Astrocyte (in vitro differentiated cells and primary cell): ENCODE measurements around the gene ZNF761.

Experiments used
- EZH2 ChIP-seq: IDR thresholded peaks from 2 replicates; pipeline ENCODE4 v1.6.1; 2012; ENCODE audit warnings: mild to moderate bottlenecking, low read length, inconsistent platforms; ENCODE audit not compliant: insufficient read depth
- TF ChIP-seq, protein P1 (sequence below): IDR thresholded peaks from 2 replicates; pipeline ENCODE4 v1.5.1; 2011; ENCODE audit warnings: low read depth, mild to moderate bottlenecking, inconsistent platforms, low read length, moderate library complexity; ENCODE audit not compliant: insufficient read depth

DNA sequence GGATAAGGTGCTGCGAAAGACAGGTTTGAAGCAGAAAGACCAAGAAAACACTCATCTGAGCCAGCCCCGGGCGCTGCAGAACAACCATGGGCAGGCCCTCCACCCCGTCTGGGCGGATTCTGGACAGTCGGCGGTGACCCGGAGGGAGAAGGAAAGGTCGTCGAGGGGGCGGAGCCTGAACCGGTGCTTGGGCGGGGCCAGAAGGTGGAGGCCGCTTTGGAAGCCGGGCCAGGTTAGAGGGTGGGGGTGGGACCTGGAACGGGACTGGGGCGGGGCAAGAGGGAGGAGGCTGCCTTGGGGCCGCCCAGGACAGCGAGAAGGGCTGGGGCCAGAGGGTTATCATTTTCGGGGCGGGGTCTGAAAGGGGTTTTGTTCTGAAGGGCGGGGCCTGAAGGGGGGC, 41.8 kb upstream of the ZNF761 start:
- TF ChIP-seq, protein P1, sequence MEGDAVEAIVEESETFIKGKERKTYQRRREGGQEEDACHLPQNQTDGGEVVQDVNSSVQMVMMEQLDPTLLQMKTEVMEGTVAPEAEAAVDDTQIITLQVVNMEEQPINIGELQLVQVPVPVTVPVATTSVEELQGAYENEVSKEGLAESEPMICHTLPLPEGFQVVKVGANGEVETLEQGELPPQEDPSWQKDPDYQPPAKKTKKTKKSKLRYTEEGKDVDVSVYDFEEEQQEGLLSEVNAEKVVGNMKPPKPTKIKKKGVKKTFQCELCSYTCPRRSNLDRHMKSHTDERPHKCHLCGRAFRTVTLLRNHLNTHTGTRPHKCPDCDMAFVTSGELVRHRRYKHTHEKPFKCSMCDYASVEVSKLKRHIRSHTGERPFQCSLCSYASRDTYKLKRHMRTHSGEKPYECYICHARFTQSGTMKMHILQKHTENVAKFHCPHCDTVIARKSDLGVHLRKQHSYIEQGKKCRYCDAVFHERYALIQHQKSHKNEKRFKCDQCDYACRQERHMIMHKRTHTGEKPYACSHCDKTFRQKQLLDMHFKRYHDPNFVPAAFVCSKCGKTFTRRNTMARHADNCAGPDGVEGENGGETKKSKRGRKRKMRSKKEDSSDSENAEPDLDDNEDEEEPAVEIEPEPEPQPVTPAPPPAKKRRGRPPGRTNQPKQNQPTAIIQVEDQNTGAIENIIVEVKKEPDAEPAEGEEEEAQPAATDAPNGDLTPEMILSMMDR: no peak
- no peak for TF ChIP-seq EZH2
